ENCODE data around the gene WNT7B. TPM values are rescaled to one million over a fixed set of nuclear protein-coding genes. Genes with fewer than 3 reads are reported as not detected.

WNT7B gene
- total and polyA plus RNA-seq, 2 of the 8 experiments (the other 6 are each of a cell fraction or from before 2014, with no cell fraction given), result 0.14 to 0.24 TPM

DNA sequence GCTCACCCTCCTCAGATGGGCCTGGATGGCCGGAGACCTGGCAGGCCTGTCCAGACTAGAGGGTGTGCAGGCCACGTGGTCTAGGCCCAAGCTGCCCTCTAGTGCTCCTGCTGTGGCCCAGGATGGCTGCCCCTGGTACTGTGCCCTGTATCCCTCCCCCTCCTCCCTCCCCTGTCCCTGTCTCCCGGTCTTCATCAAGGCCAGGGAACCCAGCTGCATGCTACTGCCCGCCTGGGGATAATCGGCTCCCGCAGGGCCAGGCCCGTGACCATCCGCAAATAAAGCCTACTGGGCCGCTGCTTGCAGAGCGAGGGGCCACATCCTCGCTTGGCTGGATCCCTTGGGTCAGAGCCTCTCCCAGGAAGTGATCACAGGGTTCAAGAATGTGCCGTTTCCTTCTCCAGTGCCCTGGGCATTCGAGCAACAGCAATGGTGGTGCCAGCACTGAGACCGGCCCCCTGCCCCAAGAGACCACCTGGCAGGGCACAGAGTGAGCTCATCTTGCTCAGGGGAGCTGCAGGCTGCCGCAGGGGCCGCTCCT is 51.1 kb downstream of the WNT7B start:
- Histone ChIP-seq H3K4me2 (ENCODE audit: insufficient read depth in 1 of 2, low read depth in 2 of 2, low read length in 2 of 2) (no peak overlapping the region), H4K8ac (ENCODE audit: extremely low read depth, insufficient read depth, low read length) (no peak overlapping the region; the same call in 1 of the 2 replicates), H2BK5ac (ENCODE audit: low read depth, low read length) (no peak overlapping the region), H3K79me1 (ENCODE audit: low read depth, low read length) (no peaks in the 10 kb centered on the region), H2BK15ac (ENCODE audit: low read length) (no peak overlapping the region), H3K9ac (replicated peaks in 1 of 4; ENCODE audit: extremely low read depth in 1 of 4, low read depth in 3 of 4, low read length in 3 of 4) (no peak overlapping the region), H4K20me1 (replicated peaks in 1 of 2; ENCODE audit: control insufficient read depth in 1 of 2, insufficient read depth in 2 of 2, low read length in 2 of 2) (peaks cover 0 to 2% of the 10 kb centered on the region in 2 experiments), H3K23me2 (ENCODE audit: low read depth, low read length) (peaks cover 7% of the 10 kb centered on the region; the same call in 1 of the 2 replicates), H3K18ac (ENCODE audit: extremely low read depth, low read length) (no peak overlapping the region), H4K5ac (ENCODE audit: insufficient read length, low read depth, low read length) (no peak overlapping the region), H3K56ac (replicated peaks; ENCODE audit: insufficient read length, low read depth, low read length) (no peak overlapping the region), H3K9me3 (ENCODE audit: insufficient read depth in 2 of 2, low read depth in 1 of 2, low read length in 1 of 2) (no peaks in the 10 kb centered on the region), H2AFZ (ENCODE audit: low read length) (no peak overlapping the region), H4K91ac (replicated peaks; ENCODE audit: insufficient read length, low read length) (no peak overlapping the region), H3K79me2 (ENCODE audit: control insufficient read depth in 1 of 2, insufficient read depth in 2 of 2, low read length in 2 of 2) (no peaks in the 10 kb centered on the region), H2BK120ac (replicated peaks; ENCODE audit: low read depth, low read length) (no peak overlapping the region), H2BK12ac (ENCODE audit: low read depth, low read length) (no peak overlapping the region), H3K27me3 (replicated peaks in 1 of 4; ENCODE audit: control insufficient read depth in 3 of 4, extremely low read depth in 1 of 4, insufficient read depth in 3 of 4, low read length in 3 of 4) (no peaks in the 10 kb centered on the region), H3K4me3 (ENCODE audit: extremely low read depth in 1 of 4, insufficient read depth in 2 of 4, low read depth in 3 of 4, low read length in 4 of 4) (no peak overlapping the region), H3K14ac (ENCODE audit: insufficient read length) (no peak overlapping the region), H3K4me1 (replicated peaks in 1 of 4; ENCODE audit: control insufficient read depth in 3 of 4, insufficient read depth in 4 of 4, low read length in 3 of 4) (no peaks in the 10 kb centered on the region), H2AK5ac (ENCODE audit: low read depth, low read length) (no peak overlapping the region), H3K23ac (ENCODE audit: insufficient read length) (no peak overlapping the region), H2BK20ac (ENCODE audit: low read length) (no peak overlapping the region), H3K4ac (replicated peaks; ENCODE audit: insufficient read length, low read depth, low read length) (no peak overlapping the region), H3K27ac (ENCODE audit: low read depth, low read length) (no peak overlapping the region), H3K36me3 (ENCODE audit: control insufficient read depth in 2 of 4, insufficient read depth in 4 of 4, low read length in 3 of 4) (no peaks in the 10 kb centered on the region)
- no peak for DNase-seq (ENCODE audit: low read depth in 1 of 2, low spot score in 2 of 2)
- POLR2A ChIA-PET (ENCODE audit: partially characterized antibody), result interaction anchor here (1.0 kb wide), 1 partner anchor 9 kb away, joined by 3 read pairs; no protein-coding TSS in a partner anchor
- 86% methylated on average over 10 of the region's 16 CpGs; no CpG with 5 or more reads in 1 of the 2 experiments for WGBS, 2 experiments (ENCODE audit: extremely low coverage in 1 of 2, insufficient coverage in 1 of 2, insufficient read length in 1 of 2, insufficient replicate concordance in 2 of 2, low coverage in 1 of 2, low lambda C conversion rate in 2 of 2, missing lambda C conversion rate in 1 of 2)
- CTCF ChIA-PET (ENCODE audit: partially characterized antibody), result interaction anchor here (0.7 to 1.3 kb wide), 3 partner anchors 11 to 61 kb away, joined by 3 read pairs; no protein-coding TSS in a partner anchor
- FAIRE-seq, result no peak
- TF ChIP-seq JUND (IDR thresholded peaks at IDR 0.05; ENCODE audit: low read length), result no peak
- TF ChIP-seq, protein P1, sequence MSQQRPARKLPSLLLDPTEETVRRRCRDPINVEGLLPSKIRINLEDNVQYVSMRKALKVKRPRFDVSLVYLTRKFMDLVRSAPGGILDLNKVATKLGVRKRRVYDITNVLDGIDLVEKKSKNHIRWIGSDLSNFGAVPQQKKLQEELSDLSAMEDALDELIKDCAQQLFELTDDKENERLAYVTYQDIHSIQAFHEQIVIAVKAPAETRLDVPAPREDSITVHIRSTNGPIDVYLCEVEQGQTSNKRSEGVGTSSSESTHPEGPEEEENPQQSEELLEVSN (IDR thresholded peaks at IDR 0.05), result no peak
- TF ChIP-seq, protein P2, sequence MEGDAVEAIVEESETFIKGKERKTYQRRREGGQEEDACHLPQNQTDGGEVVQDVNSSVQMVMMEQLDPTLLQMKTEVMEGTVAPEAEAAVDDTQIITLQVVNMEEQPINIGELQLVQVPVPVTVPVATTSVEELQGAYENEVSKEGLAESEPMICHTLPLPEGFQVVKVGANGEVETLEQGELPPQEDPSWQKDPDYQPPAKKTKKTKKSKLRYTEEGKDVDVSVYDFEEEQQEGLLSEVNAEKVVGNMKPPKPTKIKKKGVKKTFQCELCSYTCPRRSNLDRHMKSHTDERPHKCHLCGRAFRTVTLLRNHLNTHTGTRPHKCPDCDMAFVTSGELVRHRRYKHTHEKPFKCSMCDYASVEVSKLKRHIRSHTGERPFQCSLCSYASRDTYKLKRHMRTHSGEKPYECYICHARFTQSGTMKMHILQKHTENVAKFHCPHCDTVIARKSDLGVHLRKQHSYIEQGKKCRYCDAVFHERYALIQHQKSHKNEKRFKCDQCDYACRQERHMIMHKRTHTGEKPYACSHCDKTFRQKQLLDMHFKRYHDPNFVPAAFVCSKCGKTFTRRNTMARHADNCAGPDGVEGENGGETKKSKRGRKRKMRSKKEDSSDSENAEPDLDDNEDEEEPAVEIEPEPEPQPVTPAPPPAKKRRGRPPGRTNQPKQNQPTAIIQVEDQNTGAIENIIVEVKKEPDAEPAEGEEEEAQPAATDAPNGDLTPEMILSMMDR (IDR thresholded peaks at IDR 0.05; ENCODE audit: control extremely low read depth in 1 of 3, insufficient read depth in 1 of 3, low read depth in 1 of 3, low read length in 3 of 3), result no peak
- TF ChIP-seq, protein P3, sequence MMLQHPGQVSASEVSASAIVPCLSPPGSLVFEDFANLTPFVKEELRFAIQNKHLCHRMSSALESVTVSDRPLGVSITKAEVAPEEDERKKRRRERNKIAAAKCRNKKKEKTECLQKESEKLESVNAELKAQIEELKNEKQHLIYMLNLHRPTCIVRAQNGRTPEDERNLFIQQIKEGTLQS (IDR thresholded peaks at IDR 0.05; ENCODE audit: insufficient read depth, low read depth, low read length), result no peak
